ENCODE measurements around the gene PTPN7.

DNA sequence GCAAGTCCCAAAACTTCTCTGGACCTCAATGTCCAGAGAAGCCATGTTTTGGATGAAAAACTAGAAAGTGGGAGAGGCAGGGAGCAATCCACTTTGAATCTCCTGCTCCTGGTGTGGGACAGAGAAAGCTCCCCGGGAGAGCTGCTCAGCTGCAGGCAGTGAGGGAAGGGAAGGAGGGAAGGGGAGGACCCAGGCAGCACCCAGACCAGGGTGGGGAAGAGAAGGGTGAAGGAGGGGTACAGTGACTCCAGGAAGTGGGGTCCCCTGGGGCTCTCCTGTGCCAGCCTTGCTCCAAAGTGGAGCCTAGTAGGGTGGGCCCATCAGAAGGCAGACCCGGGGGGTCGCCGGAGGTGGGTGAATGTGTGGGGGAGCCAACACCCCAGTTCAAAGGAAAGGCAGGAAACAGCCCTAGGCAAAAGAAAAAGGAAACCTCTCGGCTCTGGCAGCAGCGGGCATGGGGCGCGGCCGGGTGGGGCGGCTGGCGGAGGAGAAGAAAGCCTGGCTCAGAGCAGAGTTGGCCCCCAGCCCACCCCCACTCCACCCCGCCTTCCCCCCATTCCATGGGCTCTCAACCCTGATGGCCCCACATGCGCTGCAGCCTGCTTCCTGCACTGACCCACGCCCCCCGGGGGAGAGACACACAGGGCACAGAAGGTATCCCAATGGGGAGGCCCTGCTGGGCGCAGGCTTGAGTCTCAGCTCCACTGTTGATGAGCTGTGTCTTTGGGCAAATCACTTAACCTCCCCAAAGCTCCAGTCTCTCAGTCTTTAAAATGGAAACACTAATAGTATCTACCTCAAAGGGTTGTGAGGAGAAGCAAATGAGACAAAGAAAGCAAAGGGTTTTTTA lies 38.9 kb upstream of the PTPN7 start:
- TF ChIP-seq, protein P1, sequence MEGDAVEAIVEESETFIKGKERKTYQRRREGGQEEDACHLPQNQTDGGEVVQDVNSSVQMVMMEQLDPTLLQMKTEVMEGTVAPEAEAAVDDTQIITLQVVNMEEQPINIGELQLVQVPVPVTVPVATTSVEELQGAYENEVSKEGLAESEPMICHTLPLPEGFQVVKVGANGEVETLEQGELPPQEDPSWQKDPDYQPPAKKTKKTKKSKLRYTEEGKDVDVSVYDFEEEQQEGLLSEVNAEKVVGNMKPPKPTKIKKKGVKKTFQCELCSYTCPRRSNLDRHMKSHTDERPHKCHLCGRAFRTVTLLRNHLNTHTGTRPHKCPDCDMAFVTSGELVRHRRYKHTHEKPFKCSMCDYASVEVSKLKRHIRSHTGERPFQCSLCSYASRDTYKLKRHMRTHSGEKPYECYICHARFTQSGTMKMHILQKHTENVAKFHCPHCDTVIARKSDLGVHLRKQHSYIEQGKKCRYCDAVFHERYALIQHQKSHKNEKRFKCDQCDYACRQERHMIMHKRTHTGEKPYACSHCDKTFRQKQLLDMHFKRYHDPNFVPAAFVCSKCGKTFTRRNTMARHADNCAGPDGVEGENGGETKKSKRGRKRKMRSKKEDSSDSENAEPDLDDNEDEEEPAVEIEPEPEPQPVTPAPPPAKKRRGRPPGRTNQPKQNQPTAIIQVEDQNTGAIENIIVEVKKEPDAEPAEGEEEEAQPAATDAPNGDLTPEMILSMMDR (conservative IDR thresholded peaks at IDR 0.05) = no peak
- no peak for TF ChIP-seq ZFX (IDR thresholded peaks at IDR 0.05)

All from C4-2B (cell line).